ENCODE results near the gene USP31. TPM values are rescaled to one million over a fixed set of nuclear protein-coding genes. Genes with fewer than 3 reads are reported as not detected.

The USP31 gene
- total RNA-seq, 1 experiment from 2014 or later = 23.6 TPM

- Mint-ChIP-seq H3K27me3 (ENCODE audit: unreplicated experiment) (peaks cover 86% of the 10 kb centered on the region), H3K4me3 (ENCODE audit: low read depth, unreplicated experiment) (peak overlapping the region; percentile 41), H3K36me3 (ENCODE audit: insufficient read depth, unreplicated experiment) (no peaks in the 10 kb centered on the region), H3K4me1 (ENCODE audit: low read depth, unreplicated experiment) (peaks cover 10% of the 10 kb centered on the region), H3K27ac (ENCODE audit: unreplicated experiment) (no peak overlapping the region), H3K9me3 (ENCODE audit: low read depth, unreplicated experiment) (no peaks in the 10 kb centered on the region)
- BruUV-seq (replicated peaks) = no TSS peak
- no peak for DNase-seq
- no peak for TF ChIP-seq CTCF (IDR thresholded peaks at IDR 0.05; ENCODE audit: unreplicated experiment)
- CTCF ChIA-PET = interaction anchor here (4.7 kb wide), 1 partner anchor 252 kb away, joined by 54 read pairs; no protein-coding TSS in a partner anchor
- intact Hi-C loops (cut with micrococcal nuclease; ENCODE audit: unreplicated experiment) = loop anchor here (5.0 to 10.0 kb wide), 2 partner anchors 194 to 321 kb away; no protein-coding TSS in a partner anchor
Observed at GRCh38 chr16:23183543-23183862, 34.3 kb upstream of the USP31 start.

- peak; percentile 14 for DNase-seq
- intact Hi-C loops (cut with micrococcal nuclease; ENCODE audit: unreplicated experiment) = loop anchor here (1.0 to 10.0 kb wide), 3 partner anchors 194 to 322 kb away; no protein-coding TSS in a partner anchor
- CTCF ChIA-PET = interaction anchor here (0.6 to 4.7 kb wide), 4 partner anchors 9 to 253 kb away, joined by 3 to 54 read pairs (median 4); no protein-coding TSS in a partner anchor
- no peaks in the 10 kb centered on the region for H3K9me3 Mint-ChIP-seq (ENCODE audit: low read depth, unreplicated experiment)
- H3K36me3 Mint-ChIP-seq (ENCODE audit: insufficient read depth, unreplicated experiment) = no peaks in the 10 kb centered on the region
- H3K27ac Mint-ChIP-seq (ENCODE audit: unreplicated experiment) = no peak within 1 kb of the TSS
- no peak for TF ChIP-seq CTCF (IDR thresholded peaks at IDR 0.05; ENCODE audit: unreplicated experiment)
- peaks cover 86% of the 10 kb centered on the region for H3K27me3 Mint-ChIP-seq (ENCODE audit: unreplicated experiment)
- peaks cover 10% of the 10 kb centered on the region for H3K4me1 Mint-ChIP-seq (ENCODE audit: low read depth, unreplicated experiment)
- no TSS peak for BruUV-seq (replicated peaks)
- peak within 1 kb of the TSS; percentile 41 for H3K4me3 Mint-ChIP-seq (ENCODE audit: low read depth, unreplicated experiment)
Observed at GRCh38 chr16:23182679-23183542, 33.7 kb upstream of the USP31 start, which contains the start of gene SCNN1G. Gene SCNN1G (plus strand): TSS chr16:23182745. CDS start chr16:23186272, 3,527 bp downstream.

GRCh38 chr16:23182206-23182678 lies 33.0 kb upstream of the USP31 start:
- Mint-ChIP-seq H3K9me3 (ENCODE audit: low read depth, unreplicated experiment) (no peaks in the 10 kb centered on the region), H3K27me3 (ENCODE audit: unreplicated experiment) (peaks cover 86% of the 10 kb centered on the region), H3K4me1 (ENCODE audit: low read depth, unreplicated experiment) (peaks cover 10% of the 10 kb centered on the region), H3K36me3 (ENCODE audit: insufficient read depth, unreplicated experiment) (no peaks in the 10 kb centered on the region), H3K4me3 (ENCODE audit: low read depth, unreplicated experiment) (peak overlapping the region; percentile 41), H3K27ac (ENCODE audit: unreplicated experiment) (no peak overlapping the region)
- intact Hi-C loops (cut with micrococcal nuclease; ENCODE audit: unreplicated experiment) = loop anchor here (1.0 to 10.0 kb wide), 3 partner anchors 195 to 323 kb away; no protein-coding TSS in a partner anchor
- peak; percentile 99 for DNase-seq
- no TSS peak for BruUV-seq (replicated peaks)
- TF ChIP-seq CTCF (IDR thresholded peaks at IDR 0.05; ENCODE audit: unreplicated experiment) = peak; percentile 98
- CTCF ChIA-PET = interaction anchor here (0.6 to 4.7 kb wide), 5 partner anchors 9 to 253 kb away, joined by 3 to 54 read pairs (median 5); no protein-coding TSS in a partner anchor

GRCh38 chr16:23181506-23181905 lies 32.3 kb upstream of the USP31 start:
- intact Hi-C loops (cut with micrococcal nuclease; ENCODE audit: unreplicated experiment) = loop anchor here (5.0 to 10.0 kb wide), 2 partner anchors 196 to 323 kb away; no protein-coding TSS in a partner anchor
- BruUV-seq (replicated peaks) = no TSS peak
- no peak overlapping the region for H3K27ac Mint-ChIP-seq (ENCODE audit: unreplicated experiment)
- no peaks in the 10 kb centered on the region for H3K9me3 Mint-ChIP-seq (ENCODE audit: low read depth, unreplicated experiment)
- no peak for DNase-seq
- CTCF ChIA-PET = interaction anchor here (0.6 to 4.7 kb wide), 6 partner anchors 24 to 1111 kb away, joined by 3 to 54 read pairs (median 5); no protein-coding TSS in a partner anchor
- no peak overlapping the region for H3K4me3 Mint-ChIP-seq (ENCODE audit: low read depth, unreplicated experiment)
- no peak for TF ChIP-seq CTCF (IDR thresholded peaks at IDR 0.05; ENCODE audit: unreplicated experiment)
- H3K27me3 Mint-ChIP-seq (ENCODE audit: unreplicated experiment) = peaks cover 86% of the 10 kb centered on the region
- no peaks in the 10 kb centered on the region for H3K36me3 Mint-ChIP-seq (ENCODE audit: insufficient read depth, unreplicated experiment)
- peaks cover 10% of the 10 kb centered on the region for H3K4me1 Mint-ChIP-seq (ENCODE audit: low read depth, unreplicated experiment)

Measured in Calu3 (cell line).